Psoas muscle (tissue), 8 donors: Measurements from ENCODE around the gene ODAD2. TPM values are rescaled to one million over a fixed set of nuclear protein-coding genes. Genes with fewer than 3 reads are reported as not detected.
A peak's percentile ranks its signal among the peaks of the same experiment; 100 is the strongest.

ENCODE experiments used
- ATAC-seq, 4 donors: fragments of 200-7000 bp; cut with Tn5 transposase; one replicate each; pipeline ENCODE4 v1.9.1; 2020; ENCODE audit warnings: moderate library complexity in 3 of 4, mild to moderate bottlenecking in 2 of 4
- DNase-seq, 2 donors: peaks; one replicate each; pipeline ENCODE4 v3.0.0-alpha.2; 2020
- H3K27ac ChIP-seq: fragments of 200-600 bp; one replicate; pipeline ENCODE4 v1.8.0; 2022
- H3K27me3 ChIP-seq, 3 donors: fragments of 200-600 bp in 1 of 3; one replicate each; pipeline versions ENCODE4 v1.6.1 to v1.8.0; 2013 to 2022; ENCODE audit warnings: low read length in 2 of 3, mild to moderate bottlenecking in 2 of 3, moderate library complexity in 1 of 3; ENCODE audit not compliant: insufficient read depth in 3 of 3
- H3K36me3 ChIP-seq, 2 donors: fragments of 200-600 bp in 1 of 2; one replicate each; pipeline versions ENCODE4 v1.6.1 to v1.8.0; 2013 to 2022; ENCODE audit warnings: low read depth in 1 of 2, mild to moderate bottlenecking in 1 of 2, moderate library complexity in 1 of 2; ENCODE audit not compliant: insufficient read depth in 1 of 2
- H3K4me1 ChIP-seq: fragments of 200-600 bp; one replicate; pipeline ENCODE4 v1.8.0; 2022
- H3K4me3 ChIP-seq: fragments of 200-600 bp; one replicate; pipeline ENCODE4 v1.8.0; 2022; ENCODE audit warnings: mild to moderate bottlenecking
- H3K9me3 ChIP-seq: fragments of 200-600 bp; one replicate; pipeline ENCODE4 v1.8.0; 2022
- WGBS, 3 donors: extraction: QIAGEN DNeasy Blood & Tissue Kit; methylation state at CpG; one replicate each; pipeline versions ENCODE4 v1.1.6 to v1.1.7; 2013; 5-methylcytosine and 5-hydroxymethylcytosine counted together
- intact Hi-C, 2 donors: fragments of 100-400 bp; cut with DNase I; formaldehyde crosslinking; loops; one replicate each; pipeline versions ENCODE4 v1.11.0 to v1.14.2; 2022
- polyA plus RNA-seq, 3 donors: library from polyadenylated mRNA; stranded (reverse); fragments of 200-250 nt; gene quantifications; one replicate each; pipeline ENCODE4 v1.2.3, GENCODE V29; 2013
- total RNA-seq, 4 donors: library from RNA; stranded (reverse); fragmentation: NEBNext Ultra II Directional in 2 of 4; extraction: Animal tissue kit (Norgen Biotek cat#: 25700) in 2 of 4; gene quantifications; one replicate each; pipeline versions ENCODE4 v1.2.1 to v1.2.4, GENCODE V29; 2021 to 2023
- TF ChIP-seq, protein P1 (sequence below): fragments of 200-600 bp; IDR thresholded peaks from one replicate; pipeline ENCODE4 v1.8.0; 2022; ENCODE audit warnings: antibody characterized with exemption
- donor health status: healthy with polysubstance abuse.
- donor health status: DM: no; HTN: no; CAD: no; lungs with moderate emphysema.
- donor health status: Bipolar disorder and iron deficiency.
- donor health status: healthy.
- donor health status: DM: yes; HTN: yes; CAD: no.
- donor health status: DM: no; HTN: no; CAD: no.
- donor health status: DM: no; HTN: no; CAD: no.
- donor health status: DM: yes; HTN: yes; CAD: no.

ODAD2 gene
- total and polyA plus RNA-seq, 7 donors = 0.03 to 0.09 (median 0.08) TPM; not detected in 4

DNA sequence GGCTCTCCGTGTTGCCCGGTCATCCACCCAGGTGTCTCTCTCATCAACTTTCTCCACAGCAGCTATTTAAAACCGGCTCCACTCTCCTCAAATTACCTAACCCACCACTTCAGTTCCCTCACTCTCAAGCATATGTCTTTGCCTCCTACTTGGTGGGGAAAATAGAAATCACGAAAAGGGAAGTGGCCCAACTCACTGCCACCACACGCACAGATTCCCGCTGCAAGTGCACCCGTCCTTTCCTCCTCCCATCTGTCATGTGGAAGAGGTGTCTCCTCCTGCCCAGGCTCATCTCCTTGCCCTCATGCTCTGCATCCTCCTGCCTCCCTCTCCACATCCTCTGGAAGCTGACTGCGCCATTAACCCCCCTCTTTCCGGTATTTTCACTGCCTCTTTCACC is 172.5 kb downstream of the ODAD2 start:
- Histone ChIP-seq H3K36me3 (no peaks in the 10 kb centered on the region), H3K9me3 (no peaks in the 10 kb centered on the region), H3K4me3 (no peak overlapping the region), H3K27me3 (peaks cover 0 to 2% (median 0%) of the 10 kb centered on the region in 3 donors), H3K27ac (no peak overlapping the region), H3K4me1 (no peaks in the 10 kb centered on the region)
- no peak for ATAC-seq
- TF ChIP-seq, protein P1, sequence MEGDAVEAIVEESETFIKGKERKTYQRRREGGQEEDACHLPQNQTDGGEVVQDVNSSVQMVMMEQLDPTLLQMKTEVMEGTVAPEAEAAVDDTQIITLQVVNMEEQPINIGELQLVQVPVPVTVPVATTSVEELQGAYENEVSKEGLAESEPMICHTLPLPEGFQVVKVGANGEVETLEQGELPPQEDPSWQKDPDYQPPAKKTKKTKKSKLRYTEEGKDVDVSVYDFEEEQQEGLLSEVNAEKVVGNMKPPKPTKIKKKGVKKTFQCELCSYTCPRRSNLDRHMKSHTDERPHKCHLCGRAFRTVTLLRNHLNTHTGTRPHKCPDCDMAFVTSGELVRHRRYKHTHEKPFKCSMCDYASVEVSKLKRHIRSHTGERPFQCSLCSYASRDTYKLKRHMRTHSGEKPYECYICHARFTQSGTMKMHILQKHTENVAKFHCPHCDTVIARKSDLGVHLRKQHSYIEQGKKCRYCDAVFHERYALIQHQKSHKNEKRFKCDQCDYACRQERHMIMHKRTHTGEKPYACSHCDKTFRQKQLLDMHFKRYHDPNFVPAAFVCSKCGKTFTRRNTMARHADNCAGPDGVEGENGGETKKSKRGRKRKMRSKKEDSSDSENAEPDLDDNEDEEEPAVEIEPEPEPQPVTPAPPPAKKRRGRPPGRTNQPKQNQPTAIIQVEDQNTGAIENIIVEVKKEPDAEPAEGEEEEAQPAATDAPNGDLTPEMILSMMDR = no peak
- DNase-seq = no peak
- WGBS, 3 donors = 78 to 82% (median 79%) methylated on average over 9 of the region's 9 CpGs
- intact Hi-C loops = no loop called here

DNA sequence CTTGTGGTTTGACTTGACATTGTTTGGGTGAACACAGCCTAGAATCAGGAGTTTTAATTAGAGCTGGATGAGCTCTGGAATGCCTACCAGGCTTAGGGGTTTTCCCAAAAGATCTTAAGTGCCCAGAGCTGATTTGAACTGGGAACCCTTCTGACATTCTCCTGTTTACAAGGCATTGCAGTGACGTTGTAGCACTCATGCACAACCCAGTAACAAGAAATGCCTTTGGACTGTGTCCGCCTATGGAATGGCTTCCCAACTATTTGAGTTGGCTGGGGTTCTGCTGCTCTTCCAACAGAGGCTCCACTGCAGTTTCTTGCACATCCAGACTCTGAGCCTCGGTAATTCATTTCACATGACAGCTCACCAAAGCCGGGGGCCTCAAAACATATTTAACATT is 176.6 kb downstream of the ODAD2 start:
- TF ChIP-seq, protein P1 = no peak
- no peak overlapping the region for H3K4me3 ChIP-seq
- H3K27ac ChIP-seq = no peak overlapping the region
- no peaks in the 10 kb centered on the region for H3K9me3 ChIP-seq
- intact Hi-C loops = no loop called here
- H3K4me1 ChIP-seq = peaks cover 6% of the 10 kb centered on the region
- DNase-seq (no peak), ATAC-seq (no peak)
- no peaks in the 10 kb centered on the region for H3K36me3 ChIP-seq
- peaks cover 0 to 2% (median 0%) of the 10 kb centered on the region in 3 donors for H3K27me3 ChIP-seq
- WGBS, 3 donors = 42 to 48% (median 45%) methylated on average over 4 of the region's 4 CpGs

DNA sequence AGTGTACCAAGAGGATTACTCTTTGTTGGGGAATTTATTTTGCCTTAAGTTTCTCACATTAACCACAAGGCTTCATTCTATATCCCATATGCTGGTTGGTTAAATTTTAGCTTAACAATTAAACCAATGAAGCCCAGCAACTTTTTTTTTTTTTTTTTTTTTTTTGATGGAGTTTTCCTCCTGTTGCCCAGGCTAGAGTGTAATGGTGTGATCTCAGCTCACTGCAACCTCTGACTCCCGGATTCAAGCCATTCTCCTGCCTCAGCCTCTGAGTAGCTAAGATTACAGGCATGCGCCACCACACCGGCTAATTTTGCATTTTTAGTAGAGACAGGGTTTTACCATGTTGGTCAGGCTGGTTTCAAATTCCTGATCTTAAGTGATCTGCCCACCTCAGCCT is 178.2 kb downstream of the ODAD2 start:
- 60 to 70% (median 60%) methylated on average over 3 of the region's 3 CpGs for whole genome bisulfite sequencing, 3 donors
- Histone ChIP-seq H3K27me3 (no peaks in the 10 kb centered on the region), H3K36me3 (no peaks in the 10 kb centered on the region), H3K4me3 (no peak overlapping the region), H3K27ac (no peak overlapping the region), H3K4me1 (peaks cover 6% of the 10 kb centered on the region), H3K9me3 (no peaks in the 10 kb centered on the region)
- intact Hi-C loops = no loop called here
- DNase-seq = no peak
- TF ChIP-seq, protein P1 = no peak
- no peak for ATAC-seq

DNA sequence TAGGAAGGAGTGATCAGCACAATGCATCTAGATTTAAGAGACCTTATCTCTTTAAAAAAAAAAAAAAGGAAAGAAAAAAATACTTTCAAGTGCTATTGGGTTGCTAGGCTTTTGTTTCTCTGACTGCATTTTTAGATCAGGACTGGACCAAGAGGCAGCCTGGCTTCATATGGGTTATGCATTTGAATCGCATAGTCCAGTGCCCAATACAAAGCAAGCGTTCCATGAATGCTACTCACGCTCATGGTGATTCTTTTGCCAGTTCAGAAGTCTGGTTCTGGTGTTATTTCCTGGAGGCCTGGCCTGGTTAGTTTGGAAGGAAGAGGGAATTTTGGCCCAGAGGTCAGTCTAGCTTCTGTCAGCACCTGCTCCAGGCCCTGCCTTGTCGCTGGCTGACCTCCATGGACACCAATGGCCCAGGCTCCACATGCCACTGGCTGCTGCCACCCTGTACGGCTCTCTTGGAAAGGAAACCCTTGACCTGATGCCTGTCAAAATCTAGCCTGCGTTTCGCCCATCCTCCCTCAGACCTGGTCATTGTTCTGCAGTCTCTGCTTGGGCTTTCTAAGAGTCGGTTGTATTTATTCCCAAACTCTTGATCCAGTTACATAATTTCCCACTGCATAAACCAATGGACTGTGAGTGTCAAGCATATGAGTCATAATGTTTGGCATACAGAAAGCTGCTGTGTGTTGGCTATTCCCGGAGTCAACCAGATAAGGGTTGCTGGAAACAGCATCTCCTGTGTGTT is 178.9 kb downstream of the ODAD2 start:
- intact Hi-C loops = no loop called here
- Histone ChIP-seq H3K4me1 (peaks cover 6% of the 10 kb centered on the region), H3K36me3 (no peaks in the 10 kb centered on the region), H3K27me3 (no peaks in the 10 kb centered on the region), H3K4me3 (no peak overlapping the region), H3K9me3 (no peaks in the 10 kb centered on the region), H3K27ac (peak overlapping the region; percentile 19)
- TF ChIP-seq, protein P1 = no peak
- WGBS, 3 donors = 23 to 43% (median 32%) methylated on average over 9 of the region's 9 CpGs
- ATAC-seq = peak; percentile 92 to 97 (median 94)
- DNase-seq = peak; percentile 13 to 50

DNA sequence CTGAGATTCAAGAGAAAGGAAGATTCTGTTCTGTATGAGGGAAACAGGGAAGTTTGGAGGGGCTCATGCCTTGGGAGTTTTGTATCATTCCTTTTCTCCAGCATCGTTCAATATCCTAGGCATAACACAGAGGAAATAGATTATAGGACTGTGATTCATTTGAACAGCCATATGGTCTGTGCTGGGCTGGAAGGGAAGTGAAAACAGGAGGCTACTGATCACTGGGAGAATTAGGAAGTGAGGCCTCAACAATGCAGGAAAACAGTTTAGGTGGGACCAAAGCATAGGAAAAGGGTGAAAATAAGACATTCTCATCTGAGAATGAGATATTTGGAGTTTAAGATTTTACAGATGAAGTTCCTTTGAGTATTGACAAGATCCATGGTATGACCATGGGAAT is 182.6 kb downstream of the ODAD2 start:
- no peaks in the 10 kb centered on the region for H3K27me3 ChIP-seq
- intact Hi-C loops = no loop called here
- peaks cover 6% of the 10 kb centered on the region for H3K4me1 ChIP-seq
- WGBS, 3 donors = 53 to 74% (median 71%) methylated on average over 1 of the region's 1 CpG
- no peak overlapping the region for H3K4me3 ChIP-seq
- TF ChIP-seq, protein P1 = no peak
- no peaks in the 10 kb centered on the region for H3K36me3 ChIP-seq
- no peak for ATAC-seq
- H3K27ac ChIP-seq = no peak overlapping the region
- DNase-seq = no peak
- H3K9me3 ChIP-seq = no peaks in the 10 kb centered on the region
